ENCODE data around the gene CRCP.
"Not testable (repeated sequence)": the region's sequence is repeated elsewhere in the genome, so short reads cannot be mapped to it uniquely, and the experiment has no call there.

Gene CRCP
- 9.5 to 35.8 (median 27.8) reads per million in 18 experiments for total RNA-seq

DNA sequence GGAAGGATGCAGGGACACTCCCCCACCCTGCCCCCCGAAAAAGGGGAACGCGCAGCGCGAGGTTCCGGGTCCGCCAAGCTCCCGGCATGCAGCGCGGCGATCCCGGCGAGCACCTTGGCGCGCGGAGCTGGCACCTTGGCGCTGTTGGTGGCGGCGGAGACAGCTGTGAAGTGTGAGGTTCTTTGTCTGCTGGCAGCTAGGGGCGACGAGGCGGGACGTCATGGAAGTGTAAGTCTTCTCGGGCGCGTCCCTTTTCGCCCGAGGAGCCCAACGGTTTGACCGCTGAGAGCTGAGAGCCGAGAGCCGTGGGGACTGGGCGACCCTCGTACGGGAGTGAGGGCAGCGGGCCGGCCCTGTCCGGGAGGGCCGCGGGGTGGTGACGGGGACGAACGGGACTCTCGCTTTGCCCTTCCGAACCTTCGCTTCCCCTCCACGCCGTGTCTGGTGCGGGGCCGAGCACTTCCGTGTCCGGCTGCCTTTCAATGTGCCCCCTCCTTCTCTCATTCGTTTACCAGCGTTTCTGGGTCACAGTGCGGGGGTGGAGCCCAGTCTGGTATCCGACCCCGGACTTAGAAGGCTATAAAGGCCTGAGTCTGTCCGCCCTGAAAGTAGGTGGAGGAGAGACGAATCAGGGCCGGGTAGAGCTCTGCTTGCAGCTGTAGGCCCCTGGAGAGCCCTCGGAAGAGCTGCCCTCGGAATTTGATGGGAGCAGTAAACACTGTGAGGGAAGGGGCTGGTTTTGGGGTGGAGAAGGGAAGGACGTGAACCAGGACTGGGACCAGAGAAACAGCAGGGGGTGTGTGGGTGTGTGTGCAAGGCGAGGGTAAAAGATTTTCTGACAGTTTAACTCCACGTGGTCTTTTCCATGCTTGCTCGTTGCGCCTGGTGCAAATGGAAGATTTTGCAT lies at the start of gene CRCP:
TSS of gene CRCP (plus strand) at position 105 of the 907 bp plus-strand sequence. CDS start at position 221, 116 bp downstream.
- peak; percentile 77 to 83 for DNase-seq

DNA sequence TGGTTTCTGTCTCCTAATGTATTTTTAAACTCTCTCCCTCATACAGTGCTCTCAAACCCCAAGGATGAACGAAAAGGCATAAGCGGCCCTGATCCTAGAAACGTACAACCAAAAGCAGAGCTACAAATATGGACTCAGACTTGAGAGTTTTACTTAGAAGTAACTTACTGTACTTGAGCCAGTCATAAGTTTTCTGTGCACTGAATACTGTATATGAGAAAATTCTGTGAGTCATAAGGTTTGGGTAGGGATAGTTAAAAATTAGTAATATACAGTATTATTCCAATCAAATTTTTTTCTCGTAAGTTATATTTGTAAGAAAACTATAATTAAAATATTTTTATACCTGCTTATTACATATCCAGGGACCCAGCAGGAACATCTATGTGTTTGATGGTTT lies 44.9 kb upstream of the CRCP start:
- no peak for DNase-seq

DNA sequence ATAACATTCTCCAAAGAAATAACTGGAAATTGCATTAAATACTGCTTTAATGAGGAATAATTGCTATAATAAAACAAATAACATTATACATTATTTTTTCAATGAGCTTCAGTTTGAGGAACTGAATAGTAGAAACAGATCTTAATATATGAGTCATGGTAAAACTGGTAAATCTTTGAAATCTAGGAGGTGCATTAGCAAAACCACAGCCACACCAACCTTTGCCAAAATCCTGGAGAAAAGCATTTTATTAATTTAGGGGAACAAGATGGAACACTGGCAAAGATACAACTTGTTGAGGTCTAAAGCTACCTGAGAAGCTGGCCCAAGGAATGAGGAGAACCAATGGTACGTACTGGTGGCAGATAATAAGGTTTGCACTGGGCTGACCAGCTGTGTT lies 44.4 kb upstream of the CRCP start:
- no peak for DNase-seq

DNA sequence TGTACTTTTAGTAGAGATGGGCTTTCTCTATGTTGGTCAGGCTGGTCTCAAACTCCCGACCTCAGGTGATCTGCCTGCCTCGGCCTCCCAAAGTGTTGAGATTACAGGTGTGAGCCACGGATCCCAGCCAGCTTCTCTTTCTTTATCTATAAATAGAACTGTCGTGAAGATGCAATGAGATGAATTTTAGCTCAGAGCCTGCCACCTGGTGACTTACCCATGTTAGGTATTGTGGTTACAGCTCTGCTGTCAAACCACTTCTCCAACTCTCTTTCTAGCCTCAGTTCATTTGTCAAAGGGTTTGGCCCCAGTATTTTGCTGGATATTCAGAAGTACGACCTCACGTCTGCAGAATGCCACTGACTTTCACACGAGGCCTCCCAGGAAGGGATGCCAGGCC lies 42.4 kb upstream of the CRCP start:
- DNase-seq: not testable (repeated sequence)

DNA sequence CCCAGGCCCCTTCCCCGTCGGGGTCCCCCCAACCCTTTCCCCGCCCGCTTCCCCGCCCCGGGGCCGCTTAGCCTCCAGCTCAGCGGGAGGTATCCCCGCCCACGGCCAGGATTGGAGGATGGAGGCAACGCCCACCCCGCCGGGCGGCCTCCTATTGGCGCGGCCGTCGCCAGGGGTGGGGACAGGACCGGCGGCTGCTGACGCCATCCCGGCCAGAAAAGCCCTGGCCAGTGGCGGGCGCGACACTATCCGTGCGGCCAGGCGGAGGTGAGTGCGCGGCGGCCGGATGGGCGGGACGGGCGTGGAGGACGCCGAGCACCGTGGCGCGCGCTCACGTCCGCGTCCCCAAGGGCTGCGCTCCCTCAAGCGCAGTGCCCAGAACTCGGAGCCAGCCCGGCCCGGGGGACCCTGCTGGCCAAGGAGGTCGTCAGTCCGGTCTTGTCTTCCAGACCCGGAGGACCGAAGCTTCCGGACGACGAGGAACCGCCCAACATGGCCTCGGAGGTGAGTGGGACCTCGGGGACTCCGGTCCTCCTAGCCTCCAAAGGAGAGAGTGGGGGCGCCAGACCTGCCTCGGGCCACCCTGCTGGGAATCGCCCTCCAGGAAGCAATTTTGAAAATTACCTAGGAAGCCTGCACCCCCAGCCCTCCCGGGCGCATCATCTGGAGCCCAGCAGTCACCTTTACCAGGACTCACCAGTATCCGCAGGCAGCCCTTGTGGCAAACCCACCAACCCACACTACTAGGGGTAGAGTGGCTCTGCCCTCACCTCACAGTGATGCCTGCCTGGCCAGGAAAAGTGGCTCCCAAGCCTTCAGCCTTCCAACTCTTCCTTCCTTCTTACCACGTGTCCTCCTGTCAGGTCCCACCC lies 38.8 kb upstream of the CRCP start, which contains the start of gene ASL:
TSS of gene ASL (plus strand) at position 230 of the 872 bp plus-strand sequence. CDS start at position 493, 263 bp downstream.
- DNase-seq: peak; percentile 94 to 97

DNA sequence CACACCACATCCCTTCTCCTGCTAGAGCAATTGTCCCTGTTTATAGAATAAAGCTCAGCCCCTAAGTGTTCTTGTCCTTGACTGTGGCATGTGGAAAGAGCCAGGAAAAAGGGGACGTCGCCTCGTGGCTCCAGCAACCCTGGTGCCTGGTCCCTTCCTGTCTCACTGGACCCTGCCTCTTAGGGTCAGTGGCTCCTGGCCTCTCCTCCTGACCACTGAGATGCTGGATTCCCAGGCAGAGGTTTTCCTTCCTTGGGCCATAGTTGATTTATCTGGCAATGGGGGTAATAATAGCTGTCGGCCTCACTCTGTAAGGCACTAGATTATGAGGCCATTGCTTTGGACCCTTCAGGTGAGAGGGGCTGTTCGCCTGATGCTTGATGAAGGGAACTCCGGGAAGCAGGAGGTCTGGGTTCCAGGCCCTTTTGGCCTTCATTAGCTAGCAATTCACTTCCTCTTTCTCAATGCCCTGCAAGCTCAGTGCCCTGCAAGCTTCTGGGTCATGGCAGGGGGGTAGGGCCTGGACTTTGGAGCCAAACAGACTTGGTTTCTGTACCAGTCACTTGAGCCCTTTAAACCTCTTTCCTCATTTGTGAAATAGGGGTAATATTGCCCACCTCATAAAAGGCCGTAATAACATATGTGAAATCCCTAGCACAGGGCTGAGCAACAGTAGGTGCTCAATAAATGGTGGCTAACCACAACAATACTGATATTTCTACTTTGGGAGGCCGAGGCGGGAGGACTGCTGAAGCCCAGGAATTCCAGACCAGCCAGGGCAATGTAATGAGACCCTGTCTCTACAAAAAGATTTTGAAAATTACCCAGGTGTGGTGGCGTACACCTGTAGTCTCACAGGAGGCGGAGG lies 38.0 kb upstream of the CRCP start:
- DNase-seq: peak; percentile 19 to 29

DNA sequence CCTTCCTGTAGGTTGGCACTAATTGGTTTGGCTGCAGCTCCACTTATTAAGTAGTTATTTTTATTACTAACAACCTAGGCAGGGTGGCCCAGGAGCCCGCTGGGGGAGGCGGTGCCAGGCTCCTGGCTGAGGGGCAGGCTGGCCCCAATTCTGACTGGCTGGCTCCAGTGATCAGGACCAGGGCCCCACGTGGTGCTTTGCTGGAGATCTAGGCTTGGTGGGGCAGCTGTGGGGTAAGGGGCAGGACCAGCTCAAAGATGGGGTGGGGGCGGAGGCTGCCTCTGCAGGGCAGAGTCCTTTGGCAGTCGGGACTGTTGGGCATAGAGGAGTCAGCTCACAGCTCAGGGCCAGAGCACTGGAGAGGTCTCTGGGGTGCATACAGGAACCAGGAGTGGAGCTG lies 36.6 kb upstream of the CRCP start:
- no peak for DNase-seq

DNA sequence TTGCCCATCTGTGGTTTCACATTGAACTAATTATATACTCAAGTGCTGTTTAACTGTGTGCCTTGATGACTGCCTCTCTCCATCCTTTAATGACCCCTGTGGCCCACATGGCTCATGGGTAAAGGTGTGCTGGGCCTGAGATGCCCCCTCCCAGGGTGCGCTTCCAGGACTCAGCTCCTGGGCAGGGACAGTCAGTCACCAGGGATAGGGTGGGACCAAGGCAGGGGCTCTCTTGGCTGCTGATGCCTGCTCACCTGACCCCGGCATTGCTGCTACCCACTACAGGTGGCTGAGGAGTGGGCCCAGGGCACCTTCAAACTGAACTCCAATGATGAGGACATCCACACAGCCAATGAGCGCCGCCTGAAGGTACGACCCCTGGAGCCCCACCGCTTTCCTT lies 32.6 kb upstream of the CRCP start:
- no peak for DNase-seq

DNA sequence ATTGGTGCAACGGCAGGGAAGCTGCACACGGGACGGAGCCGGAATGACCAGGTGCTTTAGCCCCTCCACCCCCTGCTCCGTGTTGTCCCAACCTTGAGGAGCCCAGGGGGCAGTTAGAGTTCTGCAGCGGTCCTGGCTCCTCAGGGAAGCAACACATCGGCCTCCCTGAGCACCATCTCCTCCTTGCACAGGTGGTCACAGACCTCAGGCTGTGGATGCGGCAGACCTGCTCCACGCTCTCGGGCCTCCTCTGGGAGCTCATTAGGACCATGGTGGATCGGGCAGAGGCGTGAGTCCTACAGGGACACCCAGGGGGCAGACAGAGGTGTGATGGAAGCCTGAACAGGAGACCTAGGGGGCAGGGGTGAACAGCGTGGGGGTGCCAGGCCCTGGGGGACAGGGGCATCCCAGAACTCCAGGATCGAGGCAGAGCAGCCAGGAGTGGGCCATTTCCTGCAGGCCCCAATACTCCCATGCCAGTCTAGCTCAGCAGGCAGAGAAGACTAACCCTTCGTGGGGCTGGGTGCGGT lies 31.7 kb upstream of the CRCP start:
- DNase-seq: no peak

DNA sequence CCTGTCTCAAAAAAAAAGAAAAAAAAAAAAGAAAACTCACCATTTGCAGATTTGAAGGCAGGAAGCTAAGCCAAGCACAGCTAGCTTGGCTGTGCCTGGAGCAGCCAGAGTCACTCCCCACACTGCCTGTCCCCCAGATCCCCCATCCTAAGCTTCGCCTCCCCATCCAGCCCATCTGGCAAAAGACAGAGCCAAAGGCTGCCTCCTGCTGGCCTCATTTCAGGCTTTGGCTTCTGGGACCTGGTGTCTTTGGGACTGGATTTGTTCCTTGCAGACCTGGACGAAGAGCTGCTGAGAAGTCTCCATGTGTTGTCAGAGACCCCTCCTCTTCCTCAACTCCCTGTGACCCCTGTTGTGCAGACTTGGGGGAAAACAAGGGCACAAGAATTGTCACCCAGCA lies 31.0 kb upstream of the CRCP start:
- no peak for DNase-seq

DNA sequence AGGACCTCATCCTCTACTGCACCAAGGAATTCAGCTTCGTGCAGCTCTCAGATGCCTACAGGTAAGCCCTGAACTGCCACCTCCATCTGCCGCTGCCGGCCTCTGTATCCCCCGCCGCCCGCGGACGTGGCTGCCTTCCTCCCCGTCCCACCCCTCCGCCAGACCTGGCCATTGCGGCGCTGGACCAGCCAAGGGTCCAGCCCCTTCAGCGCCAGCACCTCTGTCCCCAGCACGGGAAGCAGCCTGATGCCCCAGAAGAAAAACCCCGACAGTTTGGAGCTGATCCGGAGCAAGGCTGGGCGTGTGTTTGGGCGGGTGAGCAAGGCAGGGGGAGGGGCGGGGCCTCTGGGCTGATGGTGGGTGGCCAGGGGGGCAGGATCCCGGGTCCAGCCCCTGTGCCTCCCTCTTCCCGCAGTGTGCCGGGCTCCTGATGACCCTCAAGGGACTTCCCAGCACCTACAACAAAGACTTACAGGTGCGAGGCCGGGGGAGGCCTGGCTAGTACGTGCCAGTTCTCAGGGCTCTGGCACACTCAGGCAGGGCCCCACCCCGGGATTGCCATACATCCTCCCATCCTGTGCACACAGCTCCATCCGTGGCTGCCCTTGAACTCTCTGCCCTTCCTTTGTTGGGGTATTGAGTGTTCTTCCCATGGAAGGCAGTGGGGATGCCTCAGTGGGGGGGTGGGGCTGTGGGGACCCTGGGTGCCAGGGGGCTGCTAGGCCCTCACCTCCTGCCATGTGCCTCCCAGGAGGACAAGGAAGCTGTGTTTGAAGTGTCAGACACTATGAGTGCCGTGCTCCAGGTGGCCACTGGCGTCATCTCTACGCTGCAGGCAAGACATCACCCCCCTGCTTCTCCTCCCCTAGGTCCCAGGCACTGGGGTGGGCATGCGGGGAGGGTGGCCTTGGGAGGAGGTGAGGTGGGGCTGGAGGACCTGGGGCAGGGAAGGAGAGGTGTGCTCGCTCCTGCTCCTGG lies 25.5 kb upstream of the CRCP start:
- no peak for DNase-seq

DNA sequence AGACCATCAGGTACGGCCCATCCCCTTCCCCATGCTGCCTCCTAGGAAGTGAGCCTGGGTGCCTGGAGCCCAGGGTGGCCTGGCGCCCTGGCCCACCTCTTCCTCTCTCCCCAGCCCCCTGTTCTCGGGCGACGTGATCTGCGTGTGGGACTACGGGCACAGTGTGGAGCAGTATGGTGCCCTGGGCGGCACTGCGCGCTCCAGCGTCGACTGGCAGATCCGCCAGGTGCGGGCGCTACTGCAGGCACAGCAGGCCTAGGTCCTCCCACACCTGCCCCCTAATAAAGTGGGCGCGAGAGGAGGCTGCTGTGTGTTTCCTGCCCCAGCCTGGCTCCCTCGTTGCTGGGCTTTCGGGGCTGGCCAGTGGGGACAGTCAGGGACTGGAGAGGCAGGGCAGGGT lies 22.0 kb upstream of the CRCP start:
- DNase-seq: no peak

DNA sequence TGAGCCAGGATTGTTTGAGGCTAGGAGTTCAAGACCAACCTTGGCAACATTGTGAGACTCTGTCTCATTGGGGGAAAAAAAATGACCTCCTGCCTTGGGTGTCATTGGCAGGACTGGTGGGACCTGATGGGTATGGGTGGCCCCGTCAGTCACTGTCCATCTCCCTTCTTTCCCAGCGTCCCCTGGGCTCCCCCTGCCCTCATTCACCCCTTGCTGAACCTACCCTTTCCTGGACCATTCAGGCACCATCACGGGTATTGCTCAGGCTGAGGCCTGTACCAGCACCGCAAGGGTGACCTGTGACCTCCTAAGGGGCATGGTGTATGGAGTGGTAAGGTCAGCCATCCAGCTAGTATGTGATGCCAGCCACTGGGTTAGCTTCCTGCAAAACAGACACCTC lies 19.6 kb upstream of the CRCP start:
- no peak for DNase-seq

DNA sequence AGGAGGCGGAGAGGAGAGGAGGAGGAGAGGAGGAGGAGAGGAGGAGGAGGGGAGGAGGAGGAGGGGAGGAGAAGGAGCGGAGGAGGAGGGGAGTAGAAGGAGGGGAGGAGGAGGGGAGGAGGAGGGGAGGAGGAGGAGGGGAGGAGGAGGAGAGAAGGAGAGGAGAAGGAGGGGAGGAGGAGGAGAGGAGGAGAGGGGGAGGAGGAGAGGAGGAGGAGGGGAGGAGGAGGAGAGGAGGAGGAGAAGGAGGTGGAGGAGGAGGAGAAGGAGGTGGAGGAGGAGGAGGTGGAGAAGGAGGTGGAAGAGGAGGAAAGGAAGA lies 15.5 kb upstream of the CRCP start:
- DNase-seq: no peak

DNA sequence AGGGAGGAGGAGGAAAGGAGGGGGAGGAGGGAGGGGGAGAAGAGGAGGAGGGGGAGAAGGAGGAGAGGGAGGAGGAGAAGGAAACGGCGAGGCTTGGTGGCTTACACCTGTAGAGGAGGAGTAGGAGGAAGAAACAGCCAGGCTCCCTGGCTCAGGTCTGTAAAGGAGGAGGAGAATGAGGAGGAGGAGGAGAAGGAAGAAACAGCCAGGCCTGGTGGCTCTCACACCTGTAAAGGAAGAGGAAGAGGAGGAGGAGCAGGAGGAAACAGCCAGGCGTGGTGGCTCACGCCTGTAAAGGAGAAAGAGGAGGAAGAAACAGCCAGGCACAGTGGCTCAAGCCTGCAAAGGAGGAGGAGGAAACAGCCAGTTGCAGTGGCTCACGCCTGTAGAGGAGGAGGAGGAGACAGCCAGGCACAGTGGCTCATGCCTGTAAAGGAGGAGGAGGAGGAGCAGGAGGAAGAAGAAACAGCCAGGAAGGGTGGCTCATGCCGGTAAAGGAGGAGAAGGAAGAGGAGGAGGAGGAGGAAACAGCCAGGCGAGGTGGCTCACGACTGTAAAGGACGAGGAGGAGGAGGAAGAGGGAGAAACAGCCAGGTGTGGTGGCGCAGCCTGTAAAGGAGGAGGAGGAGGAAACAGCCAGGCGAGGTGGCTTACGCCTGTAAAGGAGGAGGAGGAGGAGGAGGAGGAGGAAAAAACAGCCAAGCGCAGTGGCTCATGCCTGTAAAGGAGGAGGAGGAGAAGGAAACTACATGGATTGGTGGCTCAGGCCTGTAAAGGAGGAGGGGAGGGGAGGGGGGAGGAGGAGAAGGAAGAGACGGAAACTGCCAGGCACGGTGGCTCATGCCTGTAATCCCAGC lies 14.9 kb upstream of the CRCP start:
- DNase-seq: peak; percentile 48 to 62

DNA sequence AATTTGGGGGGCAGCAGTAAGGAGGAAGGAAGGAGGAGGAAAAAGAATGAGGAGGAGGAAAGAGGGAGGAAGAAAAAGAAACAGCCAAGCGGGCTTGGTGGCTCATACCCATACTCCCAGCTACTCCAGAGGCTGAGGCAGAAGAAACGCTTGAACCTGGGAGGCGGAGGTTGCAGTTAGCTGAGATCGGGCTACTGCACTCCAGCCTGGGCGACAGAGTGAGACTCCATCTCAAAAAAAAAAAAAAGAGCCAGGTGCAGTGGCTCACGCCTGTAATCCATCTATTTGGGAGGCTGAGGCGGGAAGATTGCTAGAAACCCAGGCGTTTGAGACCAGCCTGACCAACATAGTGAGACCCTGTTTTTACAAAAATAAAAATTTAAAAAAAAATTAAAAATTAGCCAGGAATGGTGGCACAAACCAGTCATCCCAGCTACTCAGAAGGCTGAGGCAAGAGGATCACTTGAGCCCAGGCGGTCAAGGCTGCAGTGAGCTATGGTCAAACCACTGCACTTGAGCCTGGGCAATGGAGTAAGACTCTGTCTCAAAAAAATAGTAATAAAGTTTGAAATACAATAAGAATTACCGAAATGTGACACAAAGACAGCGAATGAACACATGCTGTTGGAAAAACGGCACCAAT lies 14.1 kb upstream of the CRCP start:
- no peak for DNase-seq

DNA sequence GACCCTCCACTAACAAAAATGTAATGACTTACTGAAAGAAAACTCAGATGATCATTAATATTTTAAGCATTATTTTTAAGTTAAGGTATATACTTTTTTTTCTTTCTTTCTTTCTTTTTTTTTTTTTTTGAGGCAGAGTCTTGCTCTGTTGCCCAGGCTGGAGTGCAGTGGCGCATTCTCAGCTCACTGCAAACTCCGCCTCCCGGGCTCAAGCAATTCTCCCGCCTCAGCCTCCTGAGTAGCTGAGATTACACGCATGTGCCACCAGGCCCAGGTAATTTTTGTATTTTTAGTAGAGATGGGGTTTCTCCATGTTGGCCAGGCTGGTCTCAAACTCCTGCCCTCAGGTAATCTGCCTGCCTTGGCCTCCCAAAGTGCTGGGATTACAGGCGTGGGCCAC lies 12.5 kb upstream of the CRCP start:
- DNase-seq: not testable (repeated sequence)

DNA sequence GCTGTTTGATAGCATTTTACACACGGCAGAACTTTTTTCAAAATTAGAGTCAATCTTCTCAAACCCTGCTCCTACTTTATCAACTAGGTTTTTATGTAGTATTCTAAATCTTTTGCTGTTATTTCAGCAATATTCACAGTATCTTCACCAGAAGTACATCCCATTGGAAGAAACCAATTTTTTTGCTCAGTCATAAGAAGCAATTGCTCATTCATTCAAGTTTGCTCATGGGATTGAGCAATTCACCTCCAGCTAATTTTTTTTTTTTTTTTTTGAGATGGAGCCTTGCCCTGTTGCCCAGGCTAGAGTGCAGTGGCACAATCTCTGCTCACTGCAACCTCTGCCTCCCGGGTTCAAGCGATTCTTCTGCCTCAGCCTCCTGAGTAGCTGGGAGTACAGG lies 10.7 kb upstream of the CRCP start:
- DNase-seq: peak in 1 of 2 donors; percentile 30

DNA sequence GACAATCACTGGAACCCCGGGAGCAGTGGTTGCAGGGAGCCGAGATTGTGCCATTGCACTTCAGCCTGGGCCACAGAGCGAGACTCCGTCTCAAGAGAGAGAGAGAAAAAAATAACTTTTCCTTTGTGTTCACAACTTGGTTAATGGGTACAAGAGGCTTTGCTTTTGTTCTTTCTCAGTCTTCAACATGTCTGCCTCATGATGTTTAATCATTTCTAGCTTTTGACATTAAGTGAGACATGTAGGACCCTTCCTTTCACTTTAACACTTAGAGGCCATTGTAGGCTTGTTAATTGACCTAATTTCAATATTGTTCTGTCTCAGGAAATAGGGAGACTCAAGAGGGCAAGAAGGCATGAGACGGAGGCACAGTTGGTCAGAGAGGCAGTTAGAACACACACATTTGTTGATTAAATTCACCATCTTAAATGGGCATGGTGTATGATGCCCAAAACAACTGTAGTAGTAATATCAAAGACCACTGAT lies 9.3 kb upstream of the CRCP start:
- no peak for DNase-seq
